Progenitor cell of endocrine pancreas (in vitro differentiated cells): Measurements from ENCODE around the gene C18orf54. TPM values are rescaled to one million over a fixed set of nuclear protein-coding genes. Genes with fewer than 3 reads are reported as not detected.

Source experiments
- DNase-seq: peaks from one replicate; pipeline ENCODE4 v3.0.0; 2021; ENCODE audit warnings: low spot score; ENCODE audit not compliant: unreplicated experiment
- H3K27ac Mint-ChIP-seq: 2 replicates; pipeline ENCODE4 v1.8.0; 2021; ENCODE audit warnings: mild to moderate bottlenecking, moderate library complexity, mixed read lengths
- H3K27me3 Mint-ChIP-seq: 2 replicates; pipeline ENCODE4 v1.8.0; 2021; ENCODE audit warnings: mixed read lengths
- H3K36me3 Mint-ChIP-seq: 2 replicates; pipeline ENCODE4 v1.8.0; 2022; ENCODE audit warnings: mixed read lengths; ENCODE audit not compliant: insufficient read depth
- H3K4me1 Mint-ChIP-seq: 2 replicates; pipeline ENCODE4 v1.8.0; 2021; ENCODE audit warnings: low read depth, mixed read lengths
- H3K4me3 Mint-ChIP-seq: 2 replicates; pipeline ENCODE4 v1.8.0; 2021; ENCODE audit warnings: low read depth, mild to moderate bottlenecking, moderate library complexity, mixed read lengths
- H3K9me3 Mint-ChIP-seq: 2 replicates; pipeline ENCODE4 v1.8.0; 2021; ENCODE audit warnings: low read depth, mixed read lengths
- total RNA-seq: library from RNA; stranded (reverse); gene quantifications from 2 replicates; pipeline ENCODE4 v1.2.1, GENCODE V29; 2021
- TF ChIP-seq, protein P1 (sequence below): fragments of 200-600 bp; sonication (generic); IDR thresholded peaks from one replicate; pipeline ENCODE4 v1.5.0; 2021; ENCODE audit warnings: antibody characterized with exemption, mild to moderate bottlenecking; ENCODE audit not compliant: unreplicated experiment

Gene C18orf54
- total RNA-seq, 1 donor from 2014 or later, result 12.2 TPM

DNA sequence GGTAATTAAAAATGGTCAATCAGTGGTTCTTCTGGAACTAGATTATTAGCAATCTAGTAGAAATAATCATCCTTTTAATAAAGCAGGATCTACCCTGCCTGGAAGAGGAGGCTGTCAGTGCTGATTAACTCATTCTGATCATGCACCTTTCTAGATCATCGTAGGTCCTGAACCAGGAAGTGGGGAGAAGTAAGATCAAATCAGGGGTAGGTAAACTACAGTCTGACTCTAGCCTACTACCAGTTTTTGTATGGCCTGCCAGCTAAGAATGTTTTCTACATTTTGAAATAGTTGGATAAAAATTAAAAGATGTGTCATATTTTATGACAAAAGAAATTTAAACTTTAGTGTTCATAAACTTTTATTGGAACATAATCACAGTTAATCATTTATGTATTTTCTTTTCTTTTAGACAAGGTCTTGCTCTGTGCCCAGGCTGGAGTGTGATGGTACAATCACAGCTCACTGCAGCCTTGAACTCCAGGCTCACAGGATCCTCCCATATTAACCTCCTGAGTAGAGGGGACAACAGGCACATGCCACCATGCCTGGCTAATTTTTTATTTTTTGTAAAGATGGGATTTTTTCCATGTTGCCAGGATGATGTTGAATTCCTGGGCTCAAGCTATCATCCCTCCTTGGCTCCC is 36.1 kb downstream of the C18orf54 start:
- Mint-ChIP-seq H3K9me3 (peaks cover 1% of the 10 kb centered on the region), H3K4me3 (no peak overlapping the region)

DNA sequence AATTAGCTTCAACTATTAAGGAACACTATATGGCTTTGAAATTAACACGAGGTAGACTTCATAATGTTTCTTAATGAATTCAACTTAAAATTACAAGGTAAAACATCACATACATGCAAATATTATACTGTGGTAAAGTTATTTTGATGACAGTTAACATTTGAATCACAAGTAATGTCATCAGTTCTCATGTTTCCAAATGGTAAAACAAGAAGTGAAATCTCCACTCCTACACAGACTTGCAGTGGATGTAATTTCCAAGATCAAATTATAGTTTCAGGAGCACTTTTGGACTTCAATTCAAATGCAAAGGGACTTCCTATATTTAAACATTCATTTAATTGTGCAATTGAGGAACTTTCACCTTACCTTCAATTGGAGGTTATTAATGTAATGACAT is 39.1 kb downstream of the C18orf54 start:
- TF ChIP-seq, protein P1, sequence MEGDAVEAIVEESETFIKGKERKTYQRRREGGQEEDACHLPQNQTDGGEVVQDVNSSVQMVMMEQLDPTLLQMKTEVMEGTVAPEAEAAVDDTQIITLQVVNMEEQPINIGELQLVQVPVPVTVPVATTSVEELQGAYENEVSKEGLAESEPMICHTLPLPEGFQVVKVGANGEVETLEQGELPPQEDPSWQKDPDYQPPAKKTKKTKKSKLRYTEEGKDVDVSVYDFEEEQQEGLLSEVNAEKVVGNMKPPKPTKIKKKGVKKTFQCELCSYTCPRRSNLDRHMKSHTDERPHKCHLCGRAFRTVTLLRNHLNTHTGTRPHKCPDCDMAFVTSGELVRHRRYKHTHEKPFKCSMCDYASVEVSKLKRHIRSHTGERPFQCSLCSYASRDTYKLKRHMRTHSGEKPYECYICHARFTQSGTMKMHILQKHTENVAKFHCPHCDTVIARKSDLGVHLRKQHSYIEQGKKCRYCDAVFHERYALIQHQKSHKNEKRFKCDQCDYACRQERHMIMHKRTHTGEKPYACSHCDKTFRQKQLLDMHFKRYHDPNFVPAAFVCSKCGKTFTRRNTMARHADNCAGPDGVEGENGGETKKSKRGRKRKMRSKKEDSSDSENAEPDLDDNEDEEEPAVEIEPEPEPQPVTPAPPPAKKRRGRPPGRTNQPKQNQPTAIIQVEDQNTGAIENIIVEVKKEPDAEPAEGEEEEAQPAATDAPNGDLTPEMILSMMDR, result no peak
- Mint-ChIP-seq H3K27me3 (no peaks in the 10 kb centered on the region), H3K4me1 (no peaks in the 10 kb centered on the region), H3K36me3 (no peaks in the 10 kb centered on the region), H3K27ac (no peak overlapping the region), H3K9me3 (no peaks in the 10 kb centered on the region), H3K4me3 (no peak overlapping the region)
- DNase-seq, result no peak

More for the DNA sequence above, 36.1 kb downstream of the C18orf54 start:
- Mint-ChIP-seq H3K27ac (no peak overlapping the region), H3K4me1 (peaks cover 2% of the 10 kb centered on the region), H3K36me3 (no peaks in the 10 kb centered on the region), H3K27me3 (no peaks in the 10 kb centered on the region)
- DNase-seq, result no peak
- TF ChIP-seq, protein P1, result no peak

DNA sequence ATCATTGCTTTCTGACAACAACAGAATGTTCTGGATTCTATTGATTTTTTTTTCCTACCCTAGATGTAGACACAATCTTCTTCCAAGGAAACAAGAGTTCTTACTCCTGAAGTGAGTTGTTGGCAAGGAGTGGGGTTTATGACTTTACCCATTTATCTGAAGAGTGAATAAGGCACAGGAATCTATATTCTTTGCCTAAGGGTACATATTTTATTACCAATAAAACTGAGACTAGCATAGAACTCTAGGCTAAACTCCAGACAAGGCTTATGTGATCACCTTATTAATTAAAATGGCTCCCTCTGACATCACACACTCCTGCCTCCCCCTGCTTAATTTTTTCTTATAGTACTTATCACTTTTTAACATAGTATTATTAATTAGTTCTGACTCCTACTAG is 47.6 kb downstream of the C18orf54 start:
- H3K27ac Mint-ChIP-seq, result no peak overlapping the region
- no peaks in the 10 kb centered on the region for H3K27me3 Mint-ChIP-seq
- H3K4me1 Mint-ChIP-seq, result no peaks in the 10 kb centered on the region
- H3K36me3 Mint-ChIP-seq, result no peaks in the 10 kb centered on the region
- no peak overlapping the region for H3K4me3 Mint-ChIP-seq
- no peak for DNase-seq
- TF ChIP-seq, protein P1, result no peak
- peaks cover 4% of the 10 kb centered on the region for H3K9me3 Mint-ChIP-seq

DNA sequence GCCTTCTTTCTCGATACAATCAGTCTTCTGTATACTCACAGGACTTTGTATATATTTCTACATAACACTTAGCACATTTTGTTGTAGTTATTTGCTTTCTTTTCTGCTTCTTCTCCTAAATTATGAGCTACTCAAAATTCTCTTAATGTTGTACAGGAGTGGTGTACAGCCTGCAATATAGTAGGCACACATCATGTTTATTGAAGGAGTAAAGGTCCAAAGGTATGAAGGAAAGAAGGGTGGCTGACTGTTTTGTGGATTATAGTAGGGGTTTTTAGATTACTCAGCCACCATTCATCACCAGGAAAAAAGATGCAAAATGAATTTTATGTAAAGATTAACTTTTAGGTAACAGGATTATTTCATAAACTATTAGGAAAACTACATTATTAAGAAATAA is 54.1 kb downstream of the C18orf54 start:
- DNase-seq, result no peak
- Mint-ChIP-seq H3K9me3 (no peaks in the 10 kb centered on the region), H3K4me1 (no peaks in the 10 kb centered on the region), H3K27ac (no peak overlapping the region), H3K27me3 (no peaks in the 10 kb centered on the region), H3K4me3 (no peak overlapping the region), H3K36me3 (no peaks in the 10 kb centered on the region)
- TF ChIP-seq, protein P1, result no peak

DNA sequence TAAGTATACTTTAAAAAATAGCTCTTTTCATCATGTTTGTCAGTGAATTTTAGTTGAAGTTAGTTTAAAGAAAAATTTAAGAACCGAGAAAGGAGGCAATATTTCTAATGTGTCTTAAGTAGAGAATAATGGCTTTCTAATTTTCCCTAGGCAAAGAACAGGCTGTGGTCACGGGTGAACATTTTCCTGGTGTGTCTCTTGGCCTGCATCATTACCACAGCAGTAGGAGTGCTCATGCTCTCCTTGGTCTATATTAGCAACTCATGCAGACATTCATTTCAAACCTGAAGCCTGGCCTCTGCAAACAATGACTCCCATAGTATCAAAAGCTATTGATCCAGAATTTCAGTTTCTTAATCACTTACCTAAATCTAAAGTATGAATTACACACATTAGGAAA is 57.4 kb downstream of the C18orf54 start:
- Mint-ChIP-seq H3K9me3 (no peaks in the 10 kb centered on the region), H3K27me3 (no peaks in the 10 kb centered on the region), H3K4me3 (no peak overlapping the region), H3K27ac (no peak overlapping the region), H3K4me1 (no peaks in the 10 kb centered on the region), H3K36me3 (no peaks in the 10 kb centered on the region)
- TF ChIP-seq, protein P1, result no peak
- no peak for DNase-seq
